GM18951 (cell line): ENCODE measurements around the gene ACER3.

Experiments
- POLR2A ChIP-seq: IDR thresholded peaks from 4 replicates; pipeline ENCODE4 v1.6.1; 2011; ENCODE audit warnings: mild to moderate bottlenecking; ENCODE audit not compliant: insufficient read length, insufficient read depth; ENCODE audit errors: extremely low read depth
- in situ Hi-C: fragments of 300-500 bp; cut with MboI; formaldehyde crosslinking; loops from one replicate; pipeline ENCODE4 v1.12.0; 2022; ENCODE audit warnings: low sequenced_read_pairs, mixed read lengths, inconsistent platforms; ENCODE audit not compliant: unreplicated experiment

The ACER3 gene

DNA sequence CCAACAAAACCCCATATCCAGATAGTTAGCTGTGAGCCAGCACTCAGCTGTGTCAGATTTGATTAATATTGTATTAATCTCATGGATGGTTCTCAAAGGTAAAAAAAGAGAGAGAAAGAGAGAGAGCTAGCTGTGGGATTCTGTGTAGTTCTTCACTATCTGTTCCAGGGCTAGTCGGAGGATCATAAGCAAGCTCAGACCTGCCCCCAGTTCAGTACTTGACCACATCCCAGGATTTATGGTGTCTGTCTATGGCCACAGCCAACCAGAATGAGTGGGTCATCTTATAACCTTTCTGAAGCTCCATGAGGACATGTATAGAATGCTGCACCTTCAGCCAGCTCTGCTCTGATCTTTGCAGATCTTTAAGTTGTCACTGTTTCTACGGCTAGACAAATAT is 160.0 kb downstream of the ACER3 start:
- no peak for TF ChIP-seq POLR2A
- in situ Hi-C loops: no loop called here

DNA sequence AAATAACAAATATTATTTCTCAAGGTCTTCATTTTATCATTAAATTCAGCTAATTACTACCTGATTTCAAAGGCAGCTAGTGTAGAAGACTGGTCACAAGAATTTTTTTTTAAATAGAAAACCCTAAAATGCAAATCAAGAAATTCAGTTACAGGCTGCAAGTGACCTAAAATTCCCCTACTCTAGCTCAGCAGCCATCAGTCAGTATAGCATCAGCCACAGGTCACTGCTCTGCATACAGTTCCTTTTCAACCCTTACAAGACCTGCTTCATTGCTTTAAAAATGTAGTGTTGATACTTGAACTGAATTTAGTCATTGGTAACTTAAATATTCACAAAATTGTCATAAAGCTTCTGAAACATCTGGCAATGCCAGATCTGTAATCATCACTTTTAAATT is 164.0 kb downstream of the ACER3 start:
- TF ChIP-seq POLR2A: no peak
- in situ Hi-C loops: no loop called here

DNA sequence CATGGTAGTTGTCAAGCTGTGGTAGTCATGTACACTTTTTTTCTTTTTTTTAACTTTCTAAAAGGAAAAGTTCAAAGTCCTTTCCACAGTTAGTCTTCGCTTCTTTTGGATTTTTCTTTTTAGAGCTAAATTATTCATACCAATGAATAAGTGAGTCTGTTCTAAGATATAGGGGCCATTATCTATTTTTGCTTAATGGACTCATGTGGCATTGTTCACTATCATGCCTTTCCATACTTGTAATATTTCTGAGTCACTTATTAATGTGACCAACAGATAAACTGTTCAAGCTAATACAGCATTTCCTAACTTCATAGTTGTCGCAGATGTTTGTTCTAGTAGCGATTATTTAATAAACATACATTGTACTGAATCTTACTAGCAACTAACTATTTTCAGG is 165.5 kb downstream of the ACER3 start:
- TF ChIP-seq POLR2A: no peak
- in situ Hi-C loops: no loop called here

DNA sequence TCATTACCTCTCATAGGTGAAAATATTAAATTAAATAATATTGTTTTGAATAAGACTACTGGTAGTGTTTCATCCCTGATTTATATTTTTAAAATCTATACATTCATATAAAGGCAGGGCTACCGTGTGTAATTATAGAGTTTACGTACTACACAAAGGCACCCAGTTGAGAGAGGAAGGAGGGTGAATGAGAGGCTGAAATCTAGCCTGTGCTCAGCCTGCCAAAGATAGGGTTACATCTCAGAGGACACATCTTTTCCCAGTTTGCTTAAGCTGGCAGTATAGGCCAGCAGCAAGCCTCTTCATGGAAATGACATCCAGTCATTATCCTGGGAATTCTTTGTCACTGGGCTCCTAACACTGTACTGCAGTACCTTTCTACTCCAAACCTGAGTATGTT is 166.0 kb downstream of the ACER3 start:
- TF ChIP-seq POLR2A: no peak
- in situ Hi-C loops: no loop called here

DNA sequence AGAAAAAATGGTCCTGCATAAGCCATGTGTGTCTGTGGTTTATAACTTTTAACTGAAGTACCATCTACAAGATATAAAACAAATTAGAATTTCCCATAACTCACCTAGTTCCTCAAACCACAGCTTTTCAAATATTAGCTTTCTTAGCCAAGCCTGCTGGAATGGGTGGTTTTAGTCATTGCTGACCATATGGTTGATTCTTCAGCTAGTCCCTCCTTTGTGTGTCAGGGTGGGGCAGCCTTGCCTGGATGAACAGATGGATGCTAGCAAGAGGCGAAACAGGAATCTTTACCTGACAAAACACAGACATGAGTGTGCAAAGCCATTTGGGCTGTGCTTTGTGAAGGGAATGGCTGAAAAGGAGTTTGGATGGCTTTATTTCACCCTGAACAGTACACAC is 166.6 kb downstream of the ACER3 start:
- in situ Hi-C loops: no loop called here
- TF ChIP-seq POLR2A: no peak

DNA sequence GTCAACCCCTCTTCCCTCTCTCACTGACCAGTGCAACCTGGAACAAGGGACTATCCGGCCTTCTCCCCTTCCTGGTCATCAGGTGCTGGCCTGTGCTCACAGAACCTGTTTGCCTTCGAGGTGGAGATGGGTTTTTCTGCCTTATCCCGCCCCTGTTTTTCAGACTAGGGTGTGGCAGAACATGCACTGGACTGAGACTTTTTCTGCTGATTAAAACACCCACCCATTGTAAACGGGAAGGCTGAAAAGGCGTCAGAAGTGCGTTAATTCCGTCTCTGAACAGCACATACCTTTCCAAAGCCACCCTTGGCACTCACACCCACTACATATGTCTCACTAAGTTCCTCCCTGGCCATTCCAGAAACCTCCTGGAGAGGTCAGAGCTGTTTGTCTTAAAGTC is 169.1 kb downstream of the ACER3 start:
- no peak for TF ChIP-seq POLR2A
- in situ Hi-C loops: no loop called here

DNA sequence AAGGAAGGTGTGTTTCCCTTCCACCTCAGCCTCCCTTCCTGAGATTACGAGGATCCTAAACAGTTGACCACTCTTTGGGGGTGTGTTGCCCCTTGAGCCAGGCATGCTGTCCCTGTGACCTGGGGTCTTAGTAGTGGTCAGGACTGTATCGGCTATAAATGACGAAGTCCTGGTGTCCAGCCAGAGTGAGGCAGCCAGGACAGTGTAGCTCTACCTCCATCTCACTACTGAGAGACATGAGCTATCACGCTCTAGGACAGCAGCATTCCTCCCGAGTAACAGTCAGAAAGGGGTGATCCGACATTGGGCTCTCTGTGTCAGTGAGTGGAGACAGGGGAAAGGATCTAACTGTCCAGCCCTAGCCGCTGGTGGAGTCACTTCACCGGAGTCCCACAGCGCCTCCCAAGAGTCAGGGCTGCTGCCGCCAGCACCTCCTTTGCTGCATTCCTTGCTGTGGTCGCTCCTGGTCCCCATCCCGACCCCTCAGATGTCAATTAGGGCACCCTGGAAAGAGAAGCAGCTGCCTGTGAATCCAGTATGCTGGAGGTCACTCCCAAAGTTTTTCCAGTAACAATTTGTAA is 170.2 kb downstream of the ACER3 start:
- in situ Hi-C loops: no loop called here
- TF ChIP-seq POLR2A: no peak

DNA sequence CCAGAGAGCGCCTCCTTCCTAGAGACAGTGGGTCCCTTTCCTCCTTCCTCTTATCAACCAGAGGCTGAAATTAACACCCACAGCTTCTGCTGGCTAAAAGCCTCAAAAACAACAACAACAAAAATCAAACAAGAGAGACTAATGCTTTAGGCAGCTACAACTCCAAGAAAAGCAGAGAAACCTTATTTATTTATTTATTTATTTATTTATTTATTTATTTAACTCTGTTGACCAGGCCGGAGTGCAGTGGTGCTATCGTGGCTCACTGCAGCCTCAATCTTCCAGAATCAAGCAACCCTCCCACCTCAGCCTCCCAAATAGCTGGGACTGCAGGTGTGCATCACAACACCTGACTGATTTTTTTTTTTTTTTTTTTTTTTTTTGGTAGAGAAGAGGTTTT is 170.9 kb downstream of the ACER3 start:
- TF ChIP-seq POLR2A: no peak
- in situ Hi-C loops: no loop called here

DNA sequence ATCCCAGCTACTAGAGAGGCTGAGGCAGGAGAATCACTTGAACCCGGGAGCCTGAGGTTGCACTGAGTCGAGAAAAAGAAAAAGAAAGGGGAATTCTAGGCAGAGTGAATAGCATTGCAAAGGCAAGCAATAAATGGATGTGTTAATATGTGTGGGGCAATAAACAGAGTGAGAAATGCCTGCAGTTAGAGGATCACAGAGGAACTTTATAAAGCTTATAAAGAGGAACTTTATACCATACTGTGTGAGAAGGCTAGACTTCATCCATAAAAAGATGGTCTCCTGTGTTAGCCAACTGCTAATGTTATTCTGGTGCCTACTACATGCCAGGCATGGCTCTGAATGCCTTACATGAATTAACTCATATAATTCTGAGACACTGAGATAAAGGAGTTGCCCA is 174.3 kb downstream of the ACER3 start:
- in situ Hi-C loops: no loop called here
- no peak for TF ChIP-seq POLR2A

DNA sequence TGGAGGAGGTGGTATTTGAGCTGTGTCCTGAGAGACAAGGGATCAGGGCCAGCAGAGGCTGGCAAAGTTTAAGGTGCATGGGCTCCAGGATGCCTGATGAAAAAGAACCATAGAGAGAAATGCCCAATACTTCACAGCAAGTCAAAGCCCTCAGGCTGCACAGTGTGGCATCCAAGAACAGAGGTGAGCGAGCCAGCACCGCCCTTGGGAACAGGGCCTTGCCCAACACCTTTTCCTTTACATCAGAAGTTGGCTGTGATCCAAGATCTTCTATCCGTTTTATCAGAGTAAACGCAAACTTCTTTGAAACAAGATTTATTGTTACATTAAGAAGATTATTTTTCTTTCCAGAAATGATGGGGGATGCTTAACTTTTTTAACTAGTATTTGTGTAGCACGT is 174.9 kb downstream of the ACER3 start:
- in situ Hi-C loops: no loop called here
- TF ChIP-seq POLR2A: no peak

DNA sequence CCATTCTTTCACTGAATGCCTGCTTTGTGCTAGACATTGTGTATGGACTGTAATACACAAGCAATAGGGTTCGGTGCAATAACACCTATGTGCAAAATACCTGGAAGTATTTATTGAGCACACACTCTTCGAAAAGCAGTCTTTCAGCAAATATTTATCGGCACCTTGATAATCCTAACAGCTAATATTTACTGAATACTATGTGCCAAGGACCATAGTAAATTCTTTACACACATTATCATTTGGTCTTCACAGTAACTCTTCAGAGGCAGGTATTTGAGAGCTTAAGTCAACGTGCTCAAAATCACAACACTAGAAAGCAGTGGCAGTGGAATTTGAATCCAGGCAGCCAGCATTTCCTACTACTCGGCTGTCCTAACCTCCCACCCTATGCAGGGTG is 175.7 kb downstream of the ACER3 start:
- no peak for TF ChIP-seq POLR2A
- in situ Hi-C loops: no loop called here

DNA sequence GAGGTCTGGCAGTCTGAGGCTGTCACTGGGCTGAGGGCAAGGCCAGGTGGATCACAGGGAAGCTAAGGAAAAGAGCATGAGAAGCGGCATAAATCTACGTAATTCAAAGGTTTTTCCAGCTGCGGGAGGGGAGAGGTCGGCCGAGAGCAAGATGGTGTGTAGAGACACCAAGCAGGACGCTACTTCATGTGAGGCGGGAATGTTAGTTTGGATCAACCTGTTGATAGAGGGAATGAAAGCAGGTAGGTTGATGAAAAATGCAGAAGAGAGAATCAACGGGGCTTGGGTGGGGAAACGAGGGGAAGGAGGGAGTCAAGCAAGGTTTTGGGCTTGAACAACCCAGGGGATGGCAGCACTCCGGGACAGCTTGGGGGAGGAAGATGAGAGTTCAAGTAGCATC is 176.3 kb downstream of the ACER3 start:
- in situ Hi-C loops: no loop called here
- TF ChIP-seq POLR2A: no peak

DNA sequence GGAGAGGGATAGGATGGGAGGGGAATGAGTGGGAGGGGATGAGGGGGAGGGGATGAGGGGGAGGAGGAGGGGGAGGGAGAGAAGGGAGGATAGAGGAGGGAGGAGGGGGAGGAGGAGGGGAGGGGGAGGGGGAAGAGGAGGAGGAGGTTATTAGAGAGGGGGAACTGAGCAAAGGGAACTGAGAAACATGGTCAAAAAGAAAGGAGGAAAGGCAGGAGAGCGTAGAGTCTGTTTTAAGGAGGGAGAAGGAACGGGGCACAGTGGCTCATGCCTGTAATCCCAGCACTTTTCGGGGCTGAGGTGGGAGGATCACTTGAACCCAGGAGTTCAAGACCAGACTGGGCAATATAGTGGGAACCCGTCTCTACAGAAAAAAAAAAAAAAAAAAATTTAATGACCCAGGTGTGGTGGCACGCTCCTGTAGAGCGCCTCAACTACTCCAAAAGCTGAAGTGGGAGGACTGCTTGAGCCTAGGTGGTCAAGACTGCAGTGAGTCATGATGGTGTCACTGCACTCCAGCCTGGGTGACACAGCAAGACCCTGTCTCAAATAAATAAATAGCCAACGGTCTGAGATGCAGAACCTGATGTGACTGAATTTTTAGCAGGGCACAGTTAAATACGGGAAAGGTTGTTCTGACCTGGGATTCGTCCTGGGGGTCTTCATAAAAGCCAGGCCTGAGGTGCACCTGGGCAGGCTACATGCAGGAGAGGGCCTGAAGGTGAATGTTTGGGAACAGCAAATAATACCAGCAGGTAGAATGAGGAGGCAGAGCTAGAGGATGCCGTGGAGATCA is 177.5 kb downstream of the ACER3 start:
- in situ Hi-C loops: no loop called here
- no peak for TF ChIP-seq POLR2A

DNA sequence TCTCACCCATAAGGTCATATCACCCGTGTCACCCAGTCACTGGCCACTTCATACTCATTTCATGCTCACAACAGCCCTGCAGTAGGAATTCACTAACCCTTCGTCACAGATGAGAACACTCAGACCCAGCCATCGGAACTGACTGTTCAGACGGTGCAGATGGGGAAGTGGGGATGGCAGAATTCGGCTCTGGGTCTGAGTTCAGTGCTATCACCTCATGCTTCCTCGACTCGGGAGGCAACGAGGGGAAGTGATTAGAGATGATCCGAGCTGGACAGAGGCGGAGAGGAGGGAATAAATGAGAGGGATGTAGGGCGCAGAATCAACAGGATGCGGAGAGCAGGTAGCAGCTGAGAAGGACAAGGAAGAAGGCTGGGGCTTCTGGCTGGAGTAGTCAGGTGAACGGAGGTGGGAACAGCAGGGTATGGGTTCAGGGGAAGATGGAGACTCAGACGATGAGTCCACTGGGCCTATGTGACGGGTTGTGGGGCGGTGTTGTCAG is 178.2 kb downstream of the ACER3 start:
- in situ Hi-C loops: no loop called here
- no peak for TF ChIP-seq POLR2A

DNA sequence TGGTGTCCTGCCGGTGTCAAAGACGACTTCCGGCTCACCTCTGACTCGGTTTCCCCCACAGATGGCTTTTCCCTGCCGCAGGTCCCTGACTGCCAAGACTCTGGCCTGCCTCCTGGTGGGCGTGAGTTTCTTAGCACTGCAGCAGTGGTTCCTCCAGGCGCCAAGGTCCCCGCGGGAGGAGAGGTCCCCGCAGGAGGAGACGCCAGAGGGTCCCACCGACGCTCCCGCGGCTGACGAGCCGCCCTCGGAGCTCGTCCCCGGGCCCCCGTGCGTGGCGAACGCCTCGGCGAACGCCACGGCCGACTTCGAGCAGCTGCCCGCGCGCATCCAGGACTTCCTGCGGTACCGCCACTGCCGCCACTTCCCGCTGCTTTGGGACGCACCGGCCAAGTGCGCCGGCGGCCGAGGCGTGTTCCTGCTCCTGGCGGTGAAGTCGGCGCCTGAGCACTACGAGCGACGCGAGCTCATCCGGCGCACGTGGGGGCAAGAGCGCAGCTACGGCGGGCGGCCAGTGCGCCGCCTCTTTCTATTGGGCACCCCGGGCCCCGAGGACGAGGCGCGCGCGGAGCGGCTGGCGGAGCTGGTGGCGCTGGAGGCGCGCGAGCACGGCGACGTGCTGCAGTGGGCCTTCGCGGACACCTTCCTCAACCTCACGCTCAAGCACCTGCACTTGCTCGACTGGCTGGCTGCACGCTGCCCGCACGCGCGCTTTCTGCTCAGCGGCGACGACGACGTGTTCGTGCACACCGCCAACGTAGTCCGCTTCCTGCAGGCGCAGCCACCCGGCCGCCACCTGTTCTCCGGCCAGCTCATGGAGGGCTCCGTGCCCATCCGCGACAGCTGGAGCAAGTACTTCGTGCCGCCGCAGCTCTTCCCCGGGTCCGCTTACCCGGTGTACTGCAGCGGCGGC is 179.0 kb downstream of the ACER3 start:
- in situ Hi-C loops: no loop called here
- no peak for TF ChIP-seq POLR2A
